HG03460 (cell line): ENCODE results near the gene PGAM2.
A peak's percentile ranks its signal among the peaks of the same experiment; 100 is the strongest.

Experiments used
- ATAC-seq: cut with Tn5 transposase; IDR thresholded peaks from one replicate; pipeline ENCODE4 v1.9.1; 2021; ENCODE audit not compliant: unreplicated experiment

PGAM2 gene

GRCh38 chr7:44103923-44104859, 38.8 kb upstream of the PGAM2 start, which contains the start of gene AEBP1:
AEBP1 (plus strand) TSS chr7:44104345; CDS start chr7:44104666, 321 bp downstream.
- no peak for ATAC-seq

- ATAC-seq: no peak
These were observed 38.2 kb upstream of the PGAM2 start for GRCh38 chr7:44103566-44103922.

- no peak for ATAC-seq
These were observed 37.6 kb upstream of the PGAM2 start for GRCh38 chr7:44102846-44103565.

GRCh38 chr7:44101966-44102845, 36.8 kb upstream of the PGAM2 start:
- no peak for ATAC-seq

GRCh38 chr7:44101303-44101965, 36.1 kb upstream of the PGAM2 start:
- no peak for ATAC-seq

- no peak for ATAC-seq
These were observed 35.3 kb upstream of the PGAM2 start for GRCh38 chr7:44100458-44101302.

- no peak for ATAC-seq
These were observed 34.3 kb upstream of the PGAM2 start for GRCh38 chr7:44099669-44100068.

GRCh38 chr7:44098092-44099068, 33.0 kb upstream of the PGAM2 start:
- no peak for ATAC-seq

- peak; percentile 66 for ATAC-seq
These were observed 31.9 kb upstream of the PGAM2 start for GRCh38 chr7:44097064-44097932.

GRCh38 chr7:44096326-44096881, 31.0 kb upstream of the PGAM2 start:
- no peak for ATAC-seq

- ATAC-seq: no peak
These were observed 30.4 kb upstream of the PGAM2 start for GRCh38 chr7:44095781-44096180.

- no peak for ATAC-seq
These were observed 29.7 kb upstream of the PGAM2 start for GRCh38 chr7:44094883-44095592.

GRCh38 chr7:44094365-44094764, 29.0 kb upstream of the PGAM2 start:
- no peak for ATAC-seq

GRCh38 chr7:44093102-44093641, 27.8 kb upstream of the PGAM2 start:
- ATAC-seq: no peak

- ATAC-seq: no peak
These were observed 22.8 kb upstream of the PGAM2 start for GRCh38 chr7:44087911-44088838.
